Measurements from ENCODE around the gene MT1H. TPM values are rescaled to one million over a fixed set of nuclear protein-coding genes. Genes with fewer than 3 reads are reported as not detected.
"Not testable (repeated sequence)": the region's sequence is repeated elsewhere in the genome, so short reads cannot be mapped to it uniquely, and the experiment has no call there.

Gene MT1H
- total RNA-seq, 1 donor from 2014 or later = not detected

DNA sequence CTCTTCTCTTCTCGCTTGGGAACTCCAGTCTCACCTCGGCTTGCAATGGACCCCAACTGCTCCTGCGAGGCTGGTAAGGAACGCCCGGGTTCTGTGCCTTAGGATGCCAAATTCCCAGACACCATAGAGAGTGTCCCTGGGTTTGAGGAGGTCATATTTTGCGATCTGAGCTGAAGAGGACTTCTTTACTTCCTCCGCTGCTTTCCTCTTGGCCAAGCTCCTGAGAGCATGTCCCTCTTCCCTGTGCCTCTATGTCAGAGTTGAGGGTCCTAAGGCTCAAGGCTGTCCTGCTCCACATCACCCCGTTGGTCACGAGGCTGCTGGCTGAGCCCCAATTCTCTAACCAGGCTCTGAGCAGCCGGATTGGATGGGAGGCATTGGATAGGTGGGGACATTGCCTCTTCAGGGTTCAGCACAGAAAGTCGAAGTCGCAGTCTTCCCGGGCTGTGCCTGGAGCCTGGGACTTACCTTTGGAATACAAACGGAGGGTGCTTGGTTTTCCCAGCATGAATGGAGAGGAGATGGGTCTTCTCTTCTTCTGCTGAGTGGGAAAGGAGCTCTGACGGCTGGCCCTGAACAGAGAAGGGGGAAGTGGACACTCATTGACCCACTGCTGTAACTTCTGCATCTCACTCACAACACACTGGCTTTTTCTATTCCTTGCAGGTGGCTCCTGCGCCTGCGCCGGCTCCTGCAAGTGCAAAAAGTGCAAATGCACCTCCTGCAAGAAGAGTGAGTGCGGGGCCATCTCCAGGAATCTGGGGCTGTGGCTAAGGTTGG, 416 bp downstream of the MT1H start:
- TF ChIP-seq, protein P1, sequence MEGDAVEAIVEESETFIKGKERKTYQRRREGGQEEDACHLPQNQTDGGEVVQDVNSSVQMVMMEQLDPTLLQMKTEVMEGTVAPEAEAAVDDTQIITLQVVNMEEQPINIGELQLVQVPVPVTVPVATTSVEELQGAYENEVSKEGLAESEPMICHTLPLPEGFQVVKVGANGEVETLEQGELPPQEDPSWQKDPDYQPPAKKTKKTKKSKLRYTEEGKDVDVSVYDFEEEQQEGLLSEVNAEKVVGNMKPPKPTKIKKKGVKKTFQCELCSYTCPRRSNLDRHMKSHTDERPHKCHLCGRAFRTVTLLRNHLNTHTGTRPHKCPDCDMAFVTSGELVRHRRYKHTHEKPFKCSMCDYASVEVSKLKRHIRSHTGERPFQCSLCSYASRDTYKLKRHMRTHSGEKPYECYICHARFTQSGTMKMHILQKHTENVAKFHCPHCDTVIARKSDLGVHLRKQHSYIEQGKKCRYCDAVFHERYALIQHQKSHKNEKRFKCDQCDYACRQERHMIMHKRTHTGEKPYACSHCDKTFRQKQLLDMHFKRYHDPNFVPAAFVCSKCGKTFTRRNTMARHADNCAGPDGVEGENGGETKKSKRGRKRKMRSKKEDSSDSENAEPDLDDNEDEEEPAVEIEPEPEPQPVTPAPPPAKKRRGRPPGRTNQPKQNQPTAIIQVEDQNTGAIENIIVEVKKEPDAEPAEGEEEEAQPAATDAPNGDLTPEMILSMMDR (IDR thresholded peaks at IDR 0.05; ENCODE audit: unreplicated experiment) = no peak
- Mint-ChIP-seq H3K27me3 (peaks cover 99% of the 10 kb centered on the region), H3K36me3 (ENCODE audit: insufficient read depth) (no peaks in the 10 kb centered on the region), H3K9me3 (ENCODE audit: low read depth) (no peaks in the 10 kb centered on the region), H3K4me1 (ENCODE audit: low read depth) (no peaks in the 10 kb centered on the region), H3K27ac (no peak overlapping the region), H3K4me3 (ENCODE audit: low read depth) (no peak overlapping the region)
- no peak for DNase-seq (ENCODE audit: low spot score, unreplicated experiment)

- H3K4me1 Mint-ChIP-seq (ENCODE audit: low read depth) = peaks cover 3% of the 10 kb centered on the region
- no peaks in the 10 kb centered on the region for H3K9me3 Mint-ChIP-seq (ENCODE audit: low read depth)
- no peak for DNase-seq (ENCODE audit: low spot score, unreplicated experiment)
- no peak overlapping the region for H3K4me3 Mint-ChIP-seq (ENCODE audit: low read depth)
- H3K36me3 Mint-ChIP-seq (ENCODE audit: insufficient read depth) = no peaks in the 10 kb centered on the region
- no peak overlapping the region for H3K27ac Mint-ChIP-seq
- TF ChIP-seq, protein P1 (IDR thresholded peaks at IDR 0.05; ENCODE audit: unreplicated experiment) = no peak
- peaks cover 99% of the 10 kb centered on the region for H3K27me3 Mint-ChIP-seq
Observed at GRCh38 chr16:56670620-56670934, 963 bp downstream of the MT1H start.

GRCh38 chr16:56671691-56672090, 2.1 kb downstream of the MT1H start:
- H3K27ac Mint-ChIP-seq; H3K9me3 Mint-ChIP-seq (ENCODE audit: low read depth); DNase-seq (ENCODE audit: low spot score, unreplicated experiment); H3K36me3 Mint-ChIP-seq (ENCODE audit: insufficient read depth); H3K4me1 Mint-ChIP-seq (ENCODE audit: low read depth); H3K4me3 Mint-ChIP-seq (ENCODE audit: low read depth): not testable (repeated sequence)
- H3K27me3 Mint-ChIP-seq = peaks cover 98% of the 10 kb centered on the region

DNA sequence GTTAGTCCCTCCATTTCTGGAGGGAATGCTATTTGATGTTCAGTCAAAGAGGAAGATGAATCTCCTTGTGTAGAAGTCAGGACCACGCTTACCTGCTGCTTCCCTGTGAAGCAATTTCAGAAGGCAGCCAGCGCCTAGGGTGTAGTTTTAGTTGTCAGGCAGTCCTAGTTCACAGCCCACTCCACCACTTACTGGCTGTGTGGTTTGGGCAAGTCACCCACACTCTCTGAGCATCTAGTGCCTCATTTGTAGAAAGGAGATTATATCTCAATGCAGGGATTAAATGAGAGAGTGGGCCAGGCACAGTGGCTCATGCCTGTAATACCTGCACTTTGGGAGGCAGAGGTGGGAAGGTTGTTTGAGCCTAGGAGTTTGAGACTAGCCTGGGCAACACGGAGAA, 2.6 kb downstream of the MT1H start:
- not testable (repeated sequence) for DNase-seq (ENCODE audit: low spot score, unreplicated experiment); H3K9me3 Mint-ChIP-seq (ENCODE audit: low read depth); H3K27ac Mint-ChIP-seq; H3K36me3 Mint-ChIP-seq (ENCODE audit: insufficient read depth); H3K4me1 Mint-ChIP-seq (ENCODE audit: low read depth); H3K4me3 Mint-ChIP-seq (ENCODE audit: low read depth)
- peaks cover 98% of the 10 kb centered on the region for H3K27me3 Mint-ChIP-seq

DNA sequence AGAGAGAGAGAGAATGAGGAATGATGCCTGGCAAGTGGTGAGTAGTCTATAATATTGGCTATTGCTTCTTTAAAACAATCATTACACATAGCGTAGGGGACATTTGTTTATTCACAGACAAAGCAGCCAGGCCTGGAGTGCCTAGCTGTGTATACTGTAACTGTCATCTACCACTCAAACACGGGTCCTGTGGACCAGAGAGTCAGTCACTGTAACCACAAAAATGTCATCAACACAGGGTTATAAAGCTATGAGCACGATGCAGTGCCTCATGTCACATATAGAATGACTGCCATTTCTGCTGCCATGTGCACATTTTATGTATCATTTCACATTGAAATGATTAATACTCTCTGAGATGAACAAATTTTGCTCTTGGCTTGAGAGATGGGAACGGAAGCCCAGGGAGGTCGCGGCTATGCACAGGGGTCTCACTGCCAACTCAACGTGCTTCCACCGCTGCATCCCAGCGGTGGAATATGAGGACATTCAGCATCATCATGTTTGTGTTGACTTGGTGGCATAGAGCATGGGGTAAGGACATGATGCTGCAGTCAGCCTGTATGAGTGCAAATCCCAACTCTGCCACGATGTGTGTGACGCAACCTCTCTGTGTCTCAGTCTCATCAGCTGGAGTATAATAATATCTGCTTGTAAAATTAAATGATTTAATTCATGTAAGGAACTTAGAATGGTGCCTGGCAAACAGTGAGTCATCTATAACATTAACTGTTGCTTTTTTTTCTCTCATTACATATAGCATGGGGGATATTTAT, 3.3 kb downstream of the MT1H start:
- peaks cover 98% of the 10 kb centered on the region for H3K27me3 Mint-ChIP-seq
- no peaks in the 10 kb centered on the region for H3K36me3 Mint-ChIP-seq (ENCODE audit: insufficient read depth)
- TF ChIP-seq, protein P1 (IDR thresholded peaks at IDR 0.05; ENCODE audit: unreplicated experiment) = no peak
- DNase-seq (ENCODE audit: low spot score, unreplicated experiment) = no peak
- H3K27ac Mint-ChIP-seq = no peak overlapping the region
- H3K9me3 Mint-ChIP-seq (ENCODE audit: low read depth) = no peaks in the 10 kb centered on the region
- H3K4me3 Mint-ChIP-seq (ENCODE audit: low read depth) = no peak overlapping the region
- peaks cover 7% of the 10 kb centered on the region for H3K4me1 Mint-ChIP-seq (ENCODE audit: low read depth)

DNA sequence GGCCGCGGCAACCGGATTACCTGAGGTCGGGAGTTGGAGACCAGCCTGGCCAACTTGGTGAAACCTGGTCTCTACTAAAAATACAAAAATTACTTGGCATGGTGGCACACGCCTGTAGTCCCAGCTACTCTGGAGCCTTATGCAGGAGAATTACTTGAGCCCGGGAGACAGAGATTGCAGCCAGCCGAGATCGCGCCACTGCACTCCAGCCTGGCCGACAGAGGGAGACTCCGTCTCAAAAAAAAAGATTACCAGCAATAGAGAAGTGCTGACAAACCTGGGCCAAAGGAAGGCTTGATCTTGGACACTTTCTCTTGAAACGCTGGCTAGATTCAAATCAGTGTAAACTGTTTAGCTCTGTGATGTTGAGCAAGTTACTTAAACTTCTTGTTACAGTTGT, 4.3 kb downstream of the MT1H start:
- TF ChIP-seq, protein P1 (IDR thresholded peaks at IDR 0.05; ENCODE audit: unreplicated experiment) = peak; percentile 57
- Mint-ChIP-seq H3K27ac (no peak overlapping the region), H3K9me3 (ENCODE audit: low read depth) (no peaks in the 10 kb centered on the region), H3K4me1 (ENCODE audit: low read depth) (peaks cover 7% of the 10 kb centered on the region), H3K36me3 (ENCODE audit: insufficient read depth) (no peaks in the 10 kb centered on the region), H3K4me3 (ENCODE audit: low read depth) (no peak overlapping the region), H3K27me3 (peaks cover 96% of the 10 kb centered on the region)
- DNase-seq (ENCODE audit: low spot score, unreplicated experiment) = no peak

DNA sequence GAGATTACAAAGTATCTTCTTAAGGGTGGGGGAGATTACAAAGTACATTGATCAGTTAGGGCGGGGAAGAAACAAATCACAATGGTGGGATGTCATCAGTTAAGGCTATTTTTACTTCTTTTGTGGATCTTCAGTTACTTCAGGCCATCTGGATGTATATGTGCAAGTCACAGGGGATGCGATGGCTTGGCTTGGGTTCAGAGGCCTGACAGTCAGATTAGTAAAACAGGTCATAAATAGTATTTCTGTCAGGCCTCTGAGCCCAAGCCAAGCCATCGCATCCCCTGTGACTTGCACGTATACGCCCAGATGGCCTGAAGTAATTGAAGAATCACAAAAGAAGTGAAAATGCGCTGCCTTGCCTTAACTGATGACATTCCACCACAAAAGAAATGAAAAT, 5.0 kb downstream of the MT1H start:
- not testable (repeated sequence) for H3K9me3 Mint-ChIP-seq (ENCODE audit: low read depth); H3K27ac Mint-ChIP-seq; DNase-seq (ENCODE audit: low spot score, unreplicated experiment); H3K4me3 Mint-ChIP-seq (ENCODE audit: low read depth); H3K4me1 Mint-ChIP-seq (ENCODE audit: low read depth); H3K36me3 Mint-ChIP-seq (ENCODE audit: insufficient read depth)
- H3K27me3 Mint-ChIP-seq = peaks cover 95% of the 10 kb centered on the region

Data from progenitor cell of endocrine pancreas (in vitro differentiated cells).